ENCODE data around the gene RHBDL1. TPM values are rescaled to one million over a fixed set of nuclear protein-coding genes. Genes with fewer than 3 reads are reported as not detected.
A peak's percentile ranks its signal among the peaks of the same experiment; 100 is the strongest.

The RHBDL1 gene
- 1.6 TPM for total RNA-seq

DNA sequence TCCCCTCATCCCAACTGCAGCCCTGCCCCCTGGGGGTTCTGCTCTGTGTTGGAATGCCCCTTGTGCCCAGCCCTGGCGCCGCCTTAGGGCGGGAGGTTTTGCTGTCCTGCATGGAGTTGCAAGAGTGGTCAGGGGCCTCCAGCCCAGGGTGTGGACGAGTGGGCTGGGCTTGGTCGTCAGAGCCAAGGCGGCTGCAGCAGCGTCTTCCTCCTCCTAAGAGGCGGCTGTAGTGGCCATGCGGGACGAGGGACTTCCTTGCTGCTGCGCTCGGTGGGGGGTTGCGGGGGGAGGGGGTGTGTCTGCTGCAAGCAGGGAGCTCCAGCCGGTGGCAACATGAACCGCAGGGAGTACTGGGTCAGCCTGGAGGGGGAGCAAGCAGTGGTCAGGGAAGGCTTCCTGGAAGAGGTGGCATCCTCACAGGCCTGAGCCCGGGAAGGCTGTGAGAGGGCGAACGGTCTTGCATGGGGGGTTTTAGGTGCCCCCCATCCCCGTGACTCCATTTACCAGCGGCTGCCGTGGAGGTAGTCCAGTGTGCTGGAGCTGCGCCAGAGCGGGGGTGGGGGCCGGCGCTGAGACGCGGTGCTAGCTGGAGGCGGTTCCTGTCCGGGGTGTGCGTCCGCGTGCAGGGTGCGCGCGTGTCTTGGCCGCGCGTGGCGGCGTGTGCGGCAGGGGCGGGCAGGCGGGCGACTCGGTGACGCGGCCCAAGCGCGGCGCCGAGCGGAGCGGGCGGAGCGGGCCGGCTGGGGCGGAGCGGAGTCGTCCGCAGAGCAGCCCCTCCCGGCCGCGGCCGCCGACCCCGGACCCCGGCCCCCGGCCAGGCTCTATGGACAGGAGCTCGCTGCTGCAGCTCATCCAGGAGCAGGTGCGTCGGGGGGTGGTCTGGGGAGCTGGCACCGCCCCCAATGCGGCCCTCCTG, at the start of gene RHBDL1:
Gene RHBDL1 (plus strand): TSS at position 704 of the 916 bp plus-strand sequence. CDS start 120 bp downstream, at position 824.
- intact Hi-C loops (cut with DNase I) = no loop called here
- ATAC-seq = no peak
- no peak for DNase-seq (ENCODE audit: low spot score)

DNA sequence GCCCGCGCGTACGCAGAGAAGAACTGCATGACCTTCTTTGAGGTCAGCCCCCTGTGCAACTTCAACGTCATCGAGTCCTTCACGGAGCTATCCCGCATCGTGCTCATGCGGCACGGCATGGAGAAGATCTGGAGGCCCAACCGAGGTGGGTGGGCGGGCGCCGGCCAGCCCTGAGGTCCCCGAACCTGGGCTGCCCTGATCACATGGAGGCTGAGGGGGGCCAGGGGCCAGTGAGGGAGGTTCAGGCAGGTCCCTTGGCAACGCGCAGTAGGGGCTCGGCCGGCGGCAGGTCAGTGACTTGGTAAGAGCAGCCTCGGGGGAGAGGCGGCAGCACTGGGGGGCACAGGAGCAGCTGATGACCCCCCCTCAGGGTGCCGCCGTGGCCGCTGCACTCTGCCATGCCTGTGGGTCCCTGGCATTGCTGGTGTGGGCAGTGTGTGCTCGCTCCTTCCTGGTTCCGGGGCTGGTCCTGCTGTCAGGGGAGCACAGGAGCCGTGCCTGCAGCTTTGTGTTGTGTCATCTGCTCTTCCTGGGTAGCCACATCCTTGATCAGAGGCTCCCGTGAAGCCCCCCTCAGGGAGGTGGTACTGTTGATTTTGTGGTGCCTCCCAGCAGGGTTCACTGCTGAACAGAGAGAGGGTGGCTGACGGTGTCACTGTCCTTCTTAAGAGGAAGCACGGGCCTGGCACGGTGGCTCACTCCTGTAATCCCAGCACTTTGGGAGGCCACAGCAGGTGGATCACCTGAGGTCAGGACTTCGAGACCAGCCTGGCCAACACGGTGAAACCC, 49.3 kb upstream of the RHBDL1 start:
- intact Hi-C loops (cut with DNase I) = no loop called here
- DNase-seq (ENCODE audit: low spot score) = no peak
- no peak for ATAC-seq

DNA sequence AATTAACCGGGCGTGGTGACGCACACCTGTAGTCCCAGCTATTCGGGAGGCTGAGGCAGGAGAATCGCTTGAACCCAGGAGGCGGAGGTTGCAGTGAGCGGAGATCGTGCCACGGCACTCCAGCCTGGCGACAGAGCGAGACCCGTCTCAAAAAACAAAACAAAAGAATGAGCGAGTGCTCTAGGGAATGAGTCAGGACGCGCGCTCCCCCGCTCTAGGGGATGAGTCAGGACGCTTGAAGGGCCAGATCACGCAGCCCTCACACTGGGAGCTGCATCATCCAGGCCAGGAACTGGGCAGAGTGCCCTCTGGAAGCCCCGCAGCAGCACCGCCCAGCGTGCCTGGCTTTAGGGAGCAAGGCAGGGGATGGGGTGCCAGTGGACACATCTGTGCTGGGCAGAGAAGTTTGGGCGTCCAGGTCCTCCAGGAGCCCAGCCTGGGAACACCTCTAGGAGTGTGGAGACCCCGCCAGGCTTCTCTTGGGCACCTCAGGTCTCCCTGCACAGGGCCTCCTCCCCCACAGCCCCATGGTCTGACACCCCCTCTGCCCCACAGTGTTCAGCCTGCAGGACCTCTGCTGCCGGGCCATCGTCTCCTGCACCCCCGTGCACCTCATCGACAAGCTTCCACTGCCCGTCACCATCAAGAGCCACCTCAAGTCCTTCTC, 48.6 kb upstream of the RHBDL1 start:
- DNase-seq (ENCODE audit: low spot score) = no peak
- intact Hi-C loops (cut with DNase I) = no loop called here
- ATAC-seq = no peak

DNA sequence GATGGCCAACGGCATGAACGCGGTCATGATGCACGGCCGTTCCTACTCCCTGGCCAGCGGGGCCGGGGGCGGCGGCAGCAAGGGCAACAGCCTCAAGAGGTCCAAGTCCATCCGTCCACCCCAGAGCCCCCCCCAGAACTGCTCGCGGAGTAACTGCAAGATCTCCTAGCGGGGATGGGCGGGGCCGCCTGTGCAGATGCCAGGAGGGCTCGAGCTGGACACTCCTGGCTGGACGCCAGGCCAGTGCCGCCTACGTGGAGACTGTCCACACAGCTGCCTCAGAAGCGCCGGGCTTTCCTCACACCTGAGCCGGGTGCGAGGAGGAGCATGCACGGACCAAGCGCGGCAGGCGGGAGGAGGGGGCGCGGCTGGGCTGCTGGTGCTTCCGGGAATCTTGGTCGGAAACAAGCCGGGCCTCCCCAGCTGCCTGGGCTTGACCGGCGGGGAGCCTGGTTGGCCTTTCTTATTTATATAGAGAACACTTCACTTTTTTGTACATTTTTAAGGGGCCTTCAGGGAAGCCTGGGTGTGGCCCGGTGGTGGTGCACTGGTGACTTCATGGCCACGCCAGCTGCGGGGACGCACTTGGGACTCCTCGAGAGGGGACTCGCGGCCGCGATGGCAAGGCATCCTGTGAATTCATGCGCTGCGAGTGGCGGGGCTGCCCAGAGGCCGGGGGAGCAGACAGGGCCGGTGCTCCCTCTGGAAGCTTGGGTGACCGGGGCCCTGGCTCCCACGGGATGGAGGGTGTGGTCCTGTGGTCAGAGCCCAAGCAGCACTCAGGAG, 47.8 kb upstream of the RHBDL1 start:
- ATAC-seq = no peak
- peak; percentile 71 for DNase-seq (ENCODE audit: low spot score)
- intact Hi-C loops (cut with DNase I) = no loop called here

DNA sequence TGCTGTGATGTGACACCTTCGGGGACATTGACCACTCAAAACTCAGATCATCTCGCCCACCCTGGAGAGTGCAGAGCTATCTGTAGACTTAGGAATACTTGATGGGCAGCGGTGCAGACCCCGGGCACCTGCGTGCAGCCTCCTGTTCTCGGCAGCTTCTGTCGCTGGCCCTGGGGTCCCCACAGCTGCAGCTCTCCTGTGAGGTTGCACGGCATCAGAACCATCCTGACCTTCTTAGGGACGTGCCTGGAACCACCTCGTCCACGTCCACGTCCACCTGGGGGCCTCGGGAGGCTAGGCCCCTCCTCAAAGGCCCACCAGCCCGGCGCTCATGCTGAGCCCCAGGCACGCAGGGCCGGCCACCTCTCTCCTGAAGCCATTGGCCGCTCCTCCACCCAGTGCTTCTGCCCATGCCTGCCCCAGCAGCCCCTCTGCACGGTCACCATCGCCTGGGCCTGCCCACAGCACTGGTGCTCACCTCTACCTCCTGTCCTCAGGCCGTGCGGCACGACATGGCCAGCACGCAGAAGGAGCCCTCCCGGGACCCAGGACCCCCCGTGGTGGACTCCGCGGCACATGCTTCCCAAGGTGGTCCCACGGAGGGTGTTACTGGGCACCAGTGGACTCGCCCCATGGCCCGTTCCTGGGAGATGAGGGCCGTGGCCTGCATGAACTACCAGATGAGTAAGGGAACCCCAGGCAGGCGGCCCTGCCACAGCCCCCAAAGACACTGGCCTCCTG, 47.0 kb upstream of the RHBDL1 start:
- DNase-seq (ENCODE audit: low spot score) = peak; percentile 62
- peak; percentile 3 for ATAC-seq
- intact Hi-C loops (cut with DNase I) = no loop called here

DNA sequence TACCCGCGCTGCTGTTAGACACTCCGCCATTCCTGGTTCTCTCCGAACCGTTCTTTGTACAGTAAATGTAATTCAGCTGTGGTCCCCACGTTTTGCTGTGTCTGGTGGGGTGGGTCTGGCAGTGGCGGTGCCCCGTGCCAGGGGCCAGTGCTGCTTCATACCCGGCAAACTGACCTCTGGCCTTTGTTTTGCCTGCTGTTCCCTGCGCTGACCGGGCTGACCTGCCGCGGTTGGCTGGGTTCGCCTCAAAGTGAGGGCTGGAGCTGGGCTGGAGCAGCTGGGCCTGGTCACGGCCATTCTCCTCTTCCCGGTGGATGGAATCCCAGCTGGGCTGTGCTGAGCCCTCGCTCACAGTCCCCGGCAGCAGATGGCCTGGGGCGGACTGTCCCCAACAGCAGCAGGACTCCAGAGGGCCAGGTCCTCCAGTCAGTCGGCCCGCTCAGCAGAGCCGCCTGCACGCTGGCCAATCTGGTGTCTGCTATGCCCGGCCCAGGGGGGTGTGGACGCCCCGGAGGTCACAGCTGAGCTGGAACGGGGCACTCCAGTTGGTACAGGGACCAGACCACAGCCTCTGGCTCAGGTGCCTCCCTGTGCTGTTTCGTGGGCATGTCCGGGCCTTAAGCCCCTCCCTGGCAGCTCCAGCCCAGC, 46.2 kb upstream of the RHBDL1 start:
- intact Hi-C loops (cut with DNase I) = no loop called here
- DNase-seq (ENCODE audit: low spot score) (no peak), ATAC-seq (peak; percentile 50)

DNA sequence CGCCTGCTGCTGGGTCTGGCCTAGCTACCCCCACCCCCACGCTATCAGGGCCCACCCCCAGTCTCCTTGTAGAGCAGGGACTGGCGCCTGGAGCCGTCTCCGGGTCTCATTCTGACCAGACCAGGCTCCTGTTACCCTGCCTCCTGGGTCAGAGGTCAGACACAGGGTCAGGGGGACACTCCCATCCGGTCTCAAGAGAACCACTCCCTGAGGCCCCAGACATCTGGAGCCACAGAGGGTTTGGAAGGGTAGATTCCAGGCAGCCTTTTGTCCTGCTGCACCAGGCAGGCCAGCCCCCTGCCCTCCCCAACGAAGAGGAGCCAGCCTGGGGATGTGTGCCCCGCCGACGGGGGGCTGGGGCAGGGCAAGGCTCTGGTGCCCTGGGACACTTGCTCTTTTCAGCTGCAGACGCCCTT, 45.6 kb upstream of the RHBDL1 start:
- DNase-seq (ENCODE audit: low spot score) (no peak), ATAC-seq (peak; percentile 20)
- intact Hi-C loops (cut with DNase I) = no loop called here

DNA sequence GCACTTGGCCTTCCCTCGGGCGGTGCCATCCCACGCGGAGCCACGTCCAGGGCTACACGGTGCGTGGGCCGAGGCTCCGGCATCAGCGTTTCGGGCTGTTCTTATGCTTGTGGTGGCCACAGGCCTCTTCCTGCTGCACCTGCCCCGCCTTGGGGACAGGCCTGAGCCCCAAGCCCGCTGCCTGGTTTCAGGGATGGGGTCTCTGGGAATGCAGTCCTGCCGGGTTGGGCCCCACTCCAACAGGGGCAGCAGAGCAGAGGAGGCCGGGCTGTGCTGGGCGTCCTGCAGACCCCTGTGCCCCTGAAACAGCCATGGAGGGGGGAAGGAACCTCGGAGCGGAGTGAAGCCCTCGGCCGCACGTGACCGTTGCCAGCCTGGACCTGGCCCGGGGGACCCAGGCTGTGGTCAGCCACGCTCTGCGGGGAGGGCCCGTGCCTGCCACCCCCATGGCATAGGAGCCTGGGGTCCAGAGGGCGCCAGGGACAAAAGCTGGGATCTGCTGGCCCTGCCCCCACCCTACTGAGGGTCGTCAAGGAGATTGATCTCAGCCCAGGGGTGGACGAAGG, 45.1 kb upstream of the RHBDL1 start:
- intact Hi-C loops (cut with DNase I) = no loop called here
- DNase-seq (ENCODE audit: low spot score) = peak; percentile 68
- ATAC-seq = peak; percentile 39

DNA sequence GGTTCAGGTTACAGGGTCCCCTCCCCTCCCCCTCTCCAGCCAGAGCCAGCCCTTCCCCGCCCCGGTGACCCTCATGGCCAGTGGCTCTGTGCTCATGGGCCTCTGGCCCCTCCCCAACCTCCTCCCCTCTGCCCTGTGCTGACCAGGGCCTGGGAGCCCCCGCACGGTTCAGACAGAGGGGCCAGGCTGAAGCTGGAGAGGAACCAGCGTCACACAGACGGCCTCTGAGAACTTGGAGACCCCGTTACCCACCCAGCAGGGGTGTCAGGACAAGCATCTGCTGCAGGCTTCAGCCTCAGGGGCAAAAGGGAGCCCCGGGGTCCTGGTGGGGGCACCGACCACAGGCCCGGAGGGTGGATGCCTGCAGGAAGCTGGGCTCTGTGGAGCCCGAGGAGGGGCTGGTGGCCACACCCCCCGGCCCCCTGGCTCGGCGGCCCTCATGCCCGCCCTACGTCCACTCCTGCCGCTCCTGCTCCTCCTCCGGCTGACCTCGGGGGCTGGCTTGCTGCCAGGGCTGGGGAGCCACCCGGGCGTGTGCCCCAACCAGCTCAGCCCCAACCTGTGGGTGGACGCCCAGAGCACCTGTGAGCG, 44.6 kb upstream of the RHBDL1 start, which contains the start of gene WFIKKN1:
Gene WFIKKN1 (plus strand): TSS at position 171 of the 591 bp plus-strand sequence. CDS start 269 bp downstream, at position 440.
- intact Hi-C loops (cut with DNase I) = no loop called here
- ATAC-seq (peak; percentile 11), DNase-seq (ENCODE audit: low spot score) (peak; percentile 55)

DNA sequence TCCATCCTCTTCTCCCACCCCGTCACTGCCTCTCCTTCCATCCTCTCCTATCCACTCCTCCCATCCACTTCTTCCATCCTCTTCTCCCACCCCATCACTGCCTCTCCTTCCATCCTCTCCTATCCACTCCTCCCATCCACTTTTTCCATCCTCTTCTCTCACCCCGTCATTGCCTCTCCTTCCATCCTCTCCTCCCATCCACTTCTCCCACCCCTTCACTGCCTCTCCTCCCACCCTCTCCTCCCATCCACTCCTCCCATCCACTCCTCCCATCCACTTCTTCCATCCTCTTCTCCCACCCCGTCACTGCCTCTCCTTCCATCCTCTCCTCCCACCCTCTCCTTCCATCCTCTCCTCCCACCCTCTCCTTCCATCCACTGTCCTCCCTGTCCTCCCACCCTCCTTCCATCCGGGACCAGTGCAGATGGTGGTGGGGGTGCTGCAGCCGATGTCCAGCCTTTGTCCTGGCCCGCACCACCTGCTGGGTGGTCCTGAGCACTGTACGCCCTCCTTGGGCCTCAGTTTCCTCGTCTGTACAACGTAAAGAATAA, 43.6 kb upstream of the RHBDL1 start:
- intact Hi-C loops (cut with DNase I) = no loop called here
- ATAC-seq (no peak), DNase-seq (ENCODE audit: low spot score) (no peak)

DNA sequence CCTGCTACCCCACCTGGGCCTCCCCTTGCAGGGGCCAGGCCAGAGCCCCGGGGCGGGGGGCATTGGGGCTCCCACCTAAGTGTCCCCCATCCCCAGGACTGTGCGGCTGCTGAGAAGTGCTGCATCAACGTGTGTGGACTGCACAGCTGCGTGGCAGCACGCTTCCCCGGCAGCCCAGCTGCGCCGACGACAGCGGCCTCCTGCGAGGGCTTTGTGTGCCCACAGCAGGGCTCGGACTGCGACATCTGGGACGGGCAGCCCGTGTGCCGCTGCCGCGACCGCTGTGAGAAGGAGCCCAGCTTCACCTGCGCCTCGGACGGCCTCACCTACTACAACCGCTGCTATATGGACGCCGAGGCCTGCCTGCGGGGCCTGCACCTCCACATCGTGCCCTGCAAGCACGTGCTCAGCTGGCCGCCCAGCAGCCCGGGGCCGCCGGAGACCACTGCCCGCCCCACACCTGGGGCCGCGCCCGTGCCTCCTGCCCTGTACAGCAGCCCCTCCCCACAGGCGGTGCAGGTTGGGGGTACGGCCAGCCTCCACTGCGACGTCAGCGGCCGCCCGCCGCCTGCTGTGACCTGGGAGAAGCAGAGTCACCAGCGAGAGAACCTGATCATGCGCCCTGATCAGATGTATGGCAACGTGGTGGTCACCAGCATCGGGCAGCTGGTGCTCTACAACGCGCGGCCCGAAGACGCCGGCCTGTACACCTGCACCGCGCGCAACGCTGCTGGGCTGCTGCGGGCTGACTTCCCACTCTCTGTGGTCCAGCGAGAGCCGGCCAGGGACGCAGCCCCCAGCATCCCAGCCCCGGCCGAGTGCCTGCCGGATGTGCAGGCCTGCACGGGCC, 42.8 kb upstream of the RHBDL1 start:
- ATAC-seq (no peak), DNase-seq (ENCODE audit: low spot score) (no peak)

DNA sequence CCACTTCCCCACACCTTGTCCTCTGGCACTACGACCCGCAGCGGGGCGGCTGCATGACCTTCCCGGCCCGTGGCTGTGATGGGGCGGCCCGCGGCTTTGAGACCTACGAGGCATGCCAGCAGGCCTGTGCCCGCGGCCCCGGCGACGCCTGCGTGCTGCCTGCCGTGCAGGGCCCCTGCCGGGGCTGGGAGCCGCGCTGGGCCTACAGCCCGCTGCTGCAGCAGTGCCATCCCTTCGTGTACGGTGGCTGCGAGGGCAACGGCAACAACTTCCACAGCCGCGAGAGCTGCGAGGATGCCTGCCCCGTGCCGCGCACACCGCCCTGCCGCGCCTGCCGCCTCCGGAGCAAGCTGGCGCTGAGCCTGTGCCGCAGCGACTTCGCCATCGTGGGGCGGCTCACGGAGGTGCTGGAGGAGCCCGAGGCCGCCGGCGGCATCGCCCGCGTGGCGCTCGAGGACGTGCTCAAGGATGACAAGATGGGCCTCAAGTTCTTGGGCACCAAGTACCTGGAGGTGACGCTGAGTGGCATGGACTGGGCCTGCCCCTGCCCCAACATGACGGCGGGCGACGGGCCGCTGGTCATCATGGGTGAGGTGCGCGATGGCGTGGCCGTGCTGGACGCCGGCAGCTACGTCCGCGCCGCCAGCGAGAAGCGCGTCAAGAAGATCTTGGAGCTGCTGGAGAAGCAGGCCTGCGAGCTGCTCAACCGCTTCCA, 42.0 kb upstream of the RHBDL1 start:
- ATAC-seq = no peak
- DNase-seq (ENCODE audit: low spot score) = no peak
- intact Hi-C loops (cut with DNase I) = no loop called here

More for the DNA sequence above, 42.8 kb upstream of the RHBDL1 start:
- intact Hi-C loops (cut with DNase I) = no loop called here

DNA sequence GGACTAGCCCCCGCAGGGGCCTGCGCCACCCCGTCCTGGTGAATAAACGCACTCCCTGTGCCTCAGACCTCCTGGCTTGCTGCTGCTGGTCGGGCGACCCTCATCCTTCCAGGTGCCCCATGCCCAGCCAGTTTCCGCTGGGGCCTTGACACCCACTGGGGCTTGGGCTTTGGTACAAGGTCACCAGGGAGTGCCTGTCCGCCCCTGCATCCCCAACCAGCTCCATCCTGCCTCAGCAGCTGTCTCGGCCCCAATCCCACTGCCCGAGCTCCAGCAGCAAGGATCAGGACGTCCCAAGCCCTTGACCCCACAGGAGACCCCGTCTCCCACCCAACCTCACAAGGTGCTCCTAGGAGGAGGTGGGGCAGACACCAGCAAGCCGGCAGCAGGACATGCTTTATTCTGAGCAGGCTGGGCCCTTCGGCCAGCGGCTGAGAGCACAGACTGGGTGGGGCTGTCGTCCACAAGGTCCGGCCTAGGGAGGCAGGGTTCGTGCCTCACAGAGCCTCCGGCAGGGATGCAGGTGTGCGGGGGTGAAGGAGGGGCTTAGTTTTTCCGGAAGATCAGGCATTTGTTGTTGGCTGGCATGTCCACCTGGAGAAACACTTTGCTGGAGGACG, 41.3 kb upstream of the RHBDL1 start:
- DNase-seq (ENCODE audit: low spot score) = no peak
- intact Hi-C loops (cut with DNase I) = no loop called here
- ATAC-seq = no peak

DNA sequence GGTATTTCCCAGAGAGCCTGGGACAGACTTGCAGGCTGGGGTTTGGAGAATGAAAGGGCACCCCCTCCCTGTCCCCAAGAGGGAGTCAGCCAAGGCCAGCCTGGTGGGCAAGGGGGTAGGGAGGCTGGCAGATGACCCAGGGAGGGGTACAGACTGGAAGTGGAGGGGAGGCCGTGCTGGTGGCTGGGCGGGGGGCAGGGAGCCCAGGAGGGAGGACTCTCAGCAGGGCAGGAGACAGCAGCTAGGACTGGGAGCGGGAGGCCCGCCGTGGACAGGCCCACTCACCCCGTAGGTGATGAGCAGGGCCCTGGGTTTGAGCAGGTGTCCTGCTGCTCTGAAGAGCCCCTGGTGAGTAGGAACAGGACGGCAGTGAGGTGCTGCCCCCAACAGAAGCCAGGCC, 40.5 kb upstream of the RHBDL1 start:
- DNase-seq (ENCODE audit: low spot score) (no peak), ATAC-seq (no peak)
- intact Hi-C loops (cut with DNase I) = no loop called here

All from sciatic nerve (tissue), 2 donors.